HG03520 (cell line): Measurements from ENCODE around the gene IFITM2.
"Not testable (repeated sequence)": the region's sequence is repeated elsewhere in the genome, so short reads cannot be mapped to it uniquely, and the experiment has no call there.

Source experiments
- ATAC-seq: cut with Tn5 transposase; IDR thresholded peaks from one replicate; pipeline ENCODE4 v1.9.1; 2021; ENCODE audit warnings: mild to moderate bottlenecking, moderate library complexity; ENCODE audit not compliant: unreplicated experiment

IFITM2 gene

GRCh38 chr11:306645-307371, 808 bp upstream of the IFITM2 start:
- ATAC-seq: no peak

DNA sequence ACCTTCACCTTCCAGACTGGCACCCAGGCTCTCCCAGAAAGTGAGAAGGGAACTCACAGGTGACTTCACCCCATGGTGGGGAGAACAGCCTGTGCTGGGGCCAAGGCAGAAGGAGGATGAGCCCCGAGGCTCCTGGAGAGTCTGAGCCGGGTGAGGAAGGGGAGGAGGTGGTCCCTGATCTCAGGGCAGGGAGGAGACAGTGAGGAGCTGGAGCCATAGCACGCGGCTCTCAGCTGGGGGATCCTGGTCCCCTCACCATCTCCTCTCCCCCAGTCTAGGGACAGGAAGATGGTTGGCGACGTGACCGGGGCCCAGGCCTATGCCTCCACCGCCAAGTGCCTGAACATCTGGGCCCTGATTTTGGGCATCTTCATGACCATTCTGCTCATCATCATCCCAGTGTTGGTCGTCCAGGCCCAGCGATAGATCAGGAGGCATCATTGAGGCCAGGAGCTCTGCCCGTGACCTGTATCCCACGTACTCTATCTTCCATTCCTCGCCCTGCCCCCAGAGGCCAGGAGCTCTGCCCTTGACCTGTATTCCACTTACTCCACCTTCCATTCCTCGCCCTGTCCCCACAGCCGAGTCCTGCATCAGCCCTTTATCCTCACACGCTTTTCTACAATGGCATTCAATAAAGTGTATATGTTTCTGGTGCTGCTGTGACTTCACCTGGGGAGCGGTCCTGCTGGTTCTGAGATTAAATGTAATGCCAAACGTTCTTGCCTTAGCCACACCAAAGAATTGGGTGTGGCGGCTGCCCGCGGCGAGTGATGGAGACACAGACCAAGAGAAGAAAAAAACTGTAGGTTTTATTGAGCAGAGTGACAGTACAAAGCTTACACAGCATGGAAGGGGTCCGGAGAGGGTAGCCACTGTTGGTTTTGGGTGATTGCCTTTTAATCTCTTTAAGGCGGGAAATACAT, 1.4 kb downstream of the IFITM2 start:
- not testable (repeated sequence) for ATAC-seq

DNA sequence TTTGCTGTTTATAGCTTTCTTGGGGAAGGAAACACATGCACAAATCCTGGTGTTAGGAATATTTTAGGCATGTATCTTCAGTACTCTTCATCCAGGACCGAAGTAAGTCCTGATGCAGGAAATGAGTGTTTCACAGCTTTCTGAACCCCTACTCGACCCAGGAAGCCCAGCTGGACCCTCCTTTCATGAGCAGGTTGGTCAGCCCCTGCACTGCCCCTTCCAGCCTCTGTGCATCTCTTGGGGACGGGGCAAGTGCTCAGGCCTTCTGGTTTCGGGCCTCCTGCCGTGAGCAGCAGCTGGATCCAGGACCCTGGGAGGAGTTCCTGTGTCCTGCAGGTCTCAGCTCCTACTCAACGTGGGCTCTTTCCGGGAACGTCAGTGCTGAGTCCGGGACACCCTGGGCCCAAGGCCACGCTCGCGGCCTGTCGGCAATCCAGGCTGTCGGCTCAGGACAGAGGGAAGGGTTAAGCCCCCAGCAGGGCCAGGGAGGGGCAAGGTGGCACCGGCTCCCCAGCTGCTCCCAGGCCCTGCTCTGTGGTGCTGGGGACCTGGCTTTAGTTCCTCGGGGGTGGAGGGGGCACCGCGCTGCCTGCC, 2.5 kb downstream of the IFITM2 start:
- not testable (repeated sequence) for ATAC-seq

GRCh38 chr11:311013-311748, 3.6 kb downstream of the IFITM2 start:
- ATAC-seq: not testable (repeated sequence)

DNA sequence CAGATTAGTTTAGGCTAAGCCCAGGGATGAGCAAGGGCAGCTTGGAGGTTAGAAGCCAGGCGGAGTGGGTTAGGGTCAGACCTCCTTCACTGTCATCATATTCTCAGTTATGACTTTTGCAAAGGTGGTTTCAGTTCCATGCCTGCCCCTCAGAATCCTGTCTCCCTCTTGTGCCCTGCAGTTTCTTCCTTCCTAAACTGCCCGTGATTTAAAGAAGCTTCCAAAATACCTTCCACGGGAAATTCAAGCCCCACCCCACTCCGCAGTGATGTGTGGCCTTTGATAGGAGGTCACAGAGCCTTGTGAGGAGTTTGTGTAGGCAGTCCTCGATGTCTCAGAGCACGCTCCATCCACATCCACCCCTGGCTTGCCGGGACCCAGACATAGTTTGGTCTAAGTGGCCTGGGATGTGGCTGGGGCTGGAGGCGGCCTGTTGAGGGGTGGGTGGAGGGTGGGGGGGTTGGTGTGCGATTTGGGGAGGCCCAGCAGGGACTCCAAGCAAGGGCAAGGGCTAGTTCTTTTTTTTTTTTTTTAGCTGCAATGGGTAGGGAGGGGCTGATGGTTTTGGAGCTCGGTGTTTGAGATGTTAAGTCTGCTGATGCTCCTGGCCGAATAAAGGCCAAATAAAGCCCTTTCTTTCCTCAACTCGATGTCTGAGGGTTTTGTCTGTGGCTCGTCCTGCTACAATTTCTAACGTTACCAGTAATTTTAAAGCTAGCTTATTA, 4.6 kb downstream of the IFITM2 start:
- ATAC-seq: no peak

DNA sequence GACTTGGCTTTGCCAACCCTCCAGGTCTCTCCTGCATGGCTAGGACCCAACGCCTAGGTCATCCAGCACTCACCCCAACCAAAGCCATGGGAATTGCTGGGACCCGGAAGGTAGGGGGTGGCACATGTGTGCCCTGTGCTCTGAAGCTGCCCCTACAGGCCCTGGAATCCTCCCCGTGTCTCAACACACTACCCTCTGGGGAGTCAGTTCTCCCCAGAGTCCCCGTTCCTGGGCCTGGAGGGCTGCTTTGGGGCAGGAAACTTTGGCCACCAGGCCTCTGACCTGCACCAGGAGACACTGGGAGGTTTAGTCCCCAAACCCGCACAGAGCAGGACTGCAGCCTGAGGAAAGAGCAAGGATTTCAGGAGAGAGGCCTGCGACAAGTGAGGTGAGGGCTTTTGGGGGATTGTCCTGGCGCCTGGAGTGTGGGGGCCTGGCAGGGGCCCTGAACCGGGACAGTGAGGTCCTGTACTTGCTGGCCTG, 5.7 kb downstream of the IFITM2 start:
- no peak for ATAC-seq

DNA sequence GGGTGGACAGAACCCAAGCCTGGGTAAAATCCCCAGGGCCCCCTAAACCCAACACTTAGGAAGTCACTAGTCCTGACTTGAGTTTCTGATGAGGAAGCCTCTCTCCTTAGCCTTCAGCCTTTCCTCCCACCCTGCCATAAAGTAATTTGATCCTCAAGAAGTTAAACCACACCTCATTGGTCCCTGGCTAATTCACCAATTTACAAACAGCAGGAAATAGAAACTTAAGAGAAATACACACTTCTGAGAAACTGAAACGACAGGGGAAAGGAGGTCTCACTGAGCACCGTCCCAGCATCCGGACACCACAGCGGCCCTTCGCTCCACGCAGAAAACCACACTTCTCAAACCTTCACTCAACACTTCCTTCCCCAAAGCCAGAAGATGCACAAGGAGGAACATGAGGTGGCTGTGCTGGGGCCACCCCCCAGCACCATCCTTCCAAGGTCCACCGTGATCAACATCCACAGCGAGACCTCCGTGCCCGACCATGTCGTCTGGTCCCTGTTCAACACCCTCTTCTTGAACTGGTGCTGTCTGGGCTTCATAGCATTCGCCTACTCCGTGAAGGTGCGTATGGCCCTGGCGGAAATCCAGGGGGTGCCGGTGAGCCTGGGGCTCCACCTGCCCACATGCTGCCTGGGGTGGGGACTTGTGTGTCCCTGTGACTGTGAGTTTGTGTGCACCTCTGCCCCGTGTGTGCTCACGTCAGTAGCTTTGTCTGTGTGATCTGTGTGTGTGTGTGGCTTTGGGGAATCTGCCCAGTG, 6.4 kb downstream of the IFITM2 start, which contains the start of gene IFITM1:
Gene IFITM1, plus strand, starts transcription at position 254 of the 767 bp plus-strand sequence. Its CDS starts 131 bp downstream, at position 385.
- no peak for ATAC-seq

DNA sequence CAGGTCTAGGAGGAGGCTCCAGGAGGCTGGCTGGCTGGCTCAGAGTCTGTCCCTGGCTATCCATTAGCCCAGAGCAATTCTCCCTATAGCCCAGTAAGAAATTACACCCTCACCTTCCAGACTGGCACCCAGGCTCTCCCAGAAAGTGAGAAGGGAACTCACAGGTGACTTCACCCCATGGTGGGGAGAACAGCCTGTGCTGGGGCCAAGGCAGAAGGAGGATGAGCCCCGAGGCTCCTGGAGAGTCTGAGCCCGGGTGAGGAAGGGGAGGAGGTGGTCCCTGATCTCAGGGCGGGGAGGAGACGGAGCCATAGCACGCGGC, 6.9 kb downstream of the IFITM2 start:
- not testable (repeated sequence) for ATAC-seq

GRCh38 chr11:315051-315481, 7.5 kb downstream of the IFITM2 start:
- ATAC-seq: no peak

GRCh38 chr11:315516-315994, 7.9 kb downstream of the IFITM2 start:
- ATAC-seq: no peak

DNA sequence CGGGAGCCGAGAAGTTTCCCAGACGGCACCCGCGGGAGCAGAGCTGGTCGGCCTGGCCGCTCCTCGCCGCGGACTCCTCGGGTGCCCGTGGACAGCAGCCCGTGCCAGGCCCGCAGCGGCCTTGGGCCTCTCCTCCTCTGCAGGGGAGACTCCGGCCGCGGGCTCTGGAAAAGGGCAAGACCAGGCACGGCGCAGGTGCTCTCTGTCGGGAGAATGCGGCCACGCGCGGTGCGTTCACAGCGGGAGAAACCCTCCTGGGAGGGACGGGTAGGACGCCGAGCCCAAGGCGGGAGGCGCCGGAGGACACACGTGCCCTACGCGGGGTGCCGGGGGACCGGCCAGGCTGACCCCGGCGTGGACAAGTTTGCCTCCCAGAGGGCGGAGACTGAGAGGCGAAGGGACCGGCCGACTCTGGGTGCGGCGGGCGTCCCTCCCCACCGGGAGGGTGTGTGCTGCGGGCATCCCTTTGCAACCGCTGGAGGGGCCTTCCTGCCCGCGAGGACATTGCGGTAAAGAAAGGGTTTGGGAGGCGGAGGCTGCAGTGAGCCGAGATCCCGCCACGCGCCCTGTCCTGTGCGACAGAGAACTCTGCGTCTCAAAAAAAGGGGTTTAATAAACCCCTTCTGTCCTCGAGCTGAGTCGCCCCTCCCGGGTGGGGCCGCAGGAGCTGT, 8.6 kb downstream of the IFITM2 start:
- no peak for ATAC-seq

DNA sequence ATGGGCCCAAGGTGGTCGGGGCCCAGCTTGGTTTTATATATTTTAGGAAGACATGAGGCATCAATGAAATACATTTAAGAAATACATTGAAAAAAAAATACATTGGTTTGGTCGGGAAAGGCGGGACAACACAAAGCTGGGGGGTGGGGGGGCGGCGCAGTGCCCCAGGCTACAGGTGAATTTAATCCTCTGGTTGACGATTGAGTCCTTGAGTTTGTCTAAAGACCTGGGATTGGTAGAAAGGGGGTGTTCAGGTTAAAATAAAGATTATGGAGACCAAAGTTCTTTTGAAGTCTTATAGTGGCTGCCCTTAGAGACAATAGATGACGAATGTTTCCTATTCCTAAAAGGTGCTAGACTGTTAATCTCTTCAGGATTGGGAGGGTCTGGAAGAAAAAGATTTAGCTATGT, 9.3 kb downstream of the IFITM2 start:
- ATAC-seq: no peak

DNA sequence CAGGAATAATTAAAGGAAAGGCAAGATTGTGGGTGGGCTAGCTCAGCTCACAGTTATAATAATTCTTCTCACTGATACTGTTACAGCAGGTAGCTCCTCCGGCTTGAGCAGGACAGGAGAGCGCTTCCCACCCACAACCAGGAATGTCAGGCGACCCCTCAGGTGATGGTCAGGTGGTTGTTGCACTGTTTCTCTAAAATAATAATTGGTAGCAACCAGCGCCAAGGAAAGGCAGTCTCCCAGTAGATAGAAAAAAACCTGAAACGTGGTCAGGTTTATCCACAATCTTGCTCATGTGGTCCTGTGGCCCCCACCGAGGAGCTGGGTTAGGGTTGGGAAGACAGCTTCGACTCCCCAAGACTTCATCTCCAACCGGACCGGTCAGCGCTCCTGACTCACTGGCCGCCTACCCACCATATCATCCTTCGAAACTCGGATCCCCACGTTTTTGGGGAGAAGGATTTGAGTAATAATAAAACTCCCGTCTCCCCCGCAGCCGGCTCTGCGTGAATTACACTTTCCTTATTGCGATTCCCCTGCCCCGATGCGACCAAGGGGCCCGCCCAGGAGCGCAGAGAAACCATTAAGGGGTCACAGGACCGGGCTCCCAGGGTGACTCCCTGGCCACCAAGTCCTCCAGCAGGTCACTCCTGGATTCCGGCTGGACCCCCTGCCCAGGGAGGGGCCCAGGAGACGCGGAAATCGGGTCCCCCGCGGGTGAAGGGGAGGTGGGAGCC, 10.2 kb downstream of the IFITM2 start:
- not testable (repeated sequence) for ATAC-seq

GRCh38 chr11:318405-319120, 10.9 kb downstream of the IFITM2 start:
- not testable (repeated sequence) for ATAC-seq

- ATAC-seq: not testable (repeated sequence)
Measured at GRCh38 chr11:319121-319887, 11.7 kb downstream of the IFITM2 start.

- not testable (repeated sequence) for ATAC-seq
Measured at GRCh38 chr11:319888-320273, 12.3 kb downstream of the IFITM2 start.
